Bronchial epithelial cell (primary cell): ENCODE data around the gene KIAA0930. TPM values are rescaled to one million over a fixed set of nuclear protein-coding genes. Genes with fewer than 3 reads are reported as not detected.
"Not testable (repeated sequence)": the region's sequence is repeated elsewhere in the genome, so short reads cannot be mapped to it uniquely, and the experiment has no call there.

ENCODE experiments used
- DNase-seq: peaks from one replicate; pipeline ENCODE4 v3.0.0-alpha.2; 2010; ENCODE audit warnings: low read depth
- FAIRE-seq: peaks from 2 replicates; lab custom pipeline; 2011; peaks lifted over from hg19 to GRCh38; lab: Jason Lieb, UNC
- H3K27me3 ChIP-seq: 2 replicates; pipeline ENCODE4 v1.5.1; 2011; ENCODE audit warnings: low read length; ENCODE audit not compliant: control insufficient read depth, insufficient read depth
- H3K36me3 ChIP-seq: 2 replicates; pipeline ENCODE4 v1.5.1; 2011; ENCODE audit warnings: low read length; ENCODE audit not compliant: control insufficient read depth, insufficient read depth
- H3K4me3 ChIP-seq: 2 replicates; pipeline ENCODE4 v1.5.1; 2011; ENCODE audit warnings: mild to moderate bottlenecking, low read depth, low read length, control low read depth
- total RNA-seq: library from RNA; depleted of rRNA; stranded (reverse); fragments of >200 nt; gene quantifications from 2 replicates; pipeline ENCODE4 v1.2.1, GENCODE V29; 2014
- TF ChIP-seq, protein P1 (sequence below): IDR thresholded peaks from 2 replicates; pipeline ENCODE4 v1.5.1; 2011; ENCODE audit warnings: mild to moderate bottlenecking, moderate library complexity, low read length, control low read depth, inconsistent platforms; ENCODE audit not compliant: insufficient read depth, severe bottlenecking

Gene KIAA0930
- total RNA-seq, 1 donor from 2014 or later = 78.5 TPM

DNA sequence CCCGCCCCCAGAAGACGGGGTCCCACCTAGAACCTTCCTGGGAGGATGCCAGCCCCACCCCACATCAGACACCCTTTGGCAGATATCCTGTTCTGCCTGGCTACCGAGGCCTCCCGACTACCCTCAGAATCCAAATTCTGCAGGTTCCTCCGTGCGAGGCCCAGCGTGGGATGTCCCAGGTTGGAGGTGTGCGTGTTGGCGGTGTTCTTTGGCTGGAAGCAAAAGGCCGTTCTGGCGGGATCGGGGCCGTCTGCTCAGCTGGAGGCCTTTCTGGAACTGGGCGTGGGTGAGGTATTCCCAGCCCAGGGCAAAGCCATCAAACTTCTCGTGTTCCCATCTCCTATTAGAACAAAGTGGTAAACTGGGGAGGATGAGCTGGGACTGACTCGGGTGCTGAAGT, 44.4 kb downstream of the KIAA0930 start:
- no peaks in the 10 kb centered on the region for H3K27me3 ChIP-seq
- DNase-seq (no peak), FAIRE-seq (no peak)
- no peak overlapping the region for H3K4me3 ChIP-seq
- TF ChIP-seq, protein P1, sequence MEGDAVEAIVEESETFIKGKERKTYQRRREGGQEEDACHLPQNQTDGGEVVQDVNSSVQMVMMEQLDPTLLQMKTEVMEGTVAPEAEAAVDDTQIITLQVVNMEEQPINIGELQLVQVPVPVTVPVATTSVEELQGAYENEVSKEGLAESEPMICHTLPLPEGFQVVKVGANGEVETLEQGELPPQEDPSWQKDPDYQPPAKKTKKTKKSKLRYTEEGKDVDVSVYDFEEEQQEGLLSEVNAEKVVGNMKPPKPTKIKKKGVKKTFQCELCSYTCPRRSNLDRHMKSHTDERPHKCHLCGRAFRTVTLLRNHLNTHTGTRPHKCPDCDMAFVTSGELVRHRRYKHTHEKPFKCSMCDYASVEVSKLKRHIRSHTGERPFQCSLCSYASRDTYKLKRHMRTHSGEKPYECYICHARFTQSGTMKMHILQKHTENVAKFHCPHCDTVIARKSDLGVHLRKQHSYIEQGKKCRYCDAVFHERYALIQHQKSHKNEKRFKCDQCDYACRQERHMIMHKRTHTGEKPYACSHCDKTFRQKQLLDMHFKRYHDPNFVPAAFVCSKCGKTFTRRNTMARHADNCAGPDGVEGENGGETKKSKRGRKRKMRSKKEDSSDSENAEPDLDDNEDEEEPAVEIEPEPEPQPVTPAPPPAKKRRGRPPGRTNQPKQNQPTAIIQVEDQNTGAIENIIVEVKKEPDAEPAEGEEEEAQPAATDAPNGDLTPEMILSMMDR = no peak
- peaks cover 47% of the 10 kb centered on the region for H3K36me3 ChIP-seq

DNA sequence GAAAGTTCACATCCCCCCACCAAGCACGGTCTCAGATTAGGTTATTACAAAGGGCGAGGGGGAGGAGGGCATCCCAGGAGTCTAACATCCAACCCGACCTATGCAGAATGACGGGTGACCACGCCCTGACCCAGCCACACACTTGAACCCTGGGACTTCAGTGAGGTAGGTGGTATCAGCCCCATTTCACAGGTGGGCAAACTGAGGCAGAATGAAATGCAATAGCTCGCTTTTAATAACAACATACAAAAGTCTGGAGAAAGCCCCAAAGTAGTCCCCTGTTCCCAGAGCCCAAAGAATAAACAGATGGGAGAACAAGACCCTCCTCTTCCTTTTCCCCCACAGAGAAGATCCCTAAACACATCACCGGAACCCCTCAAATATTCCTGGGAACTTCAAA, 45.1 kb downstream of the KIAA0930 start:
- no peaks in the 10 kb centered on the region for H3K27me3 ChIP-seq
- FAIRE-seq = no peak
- DNase-seq = no peak
- peaks cover 45% of the 10 kb centered on the region for H3K36me3 ChIP-seq
- no peak overlapping the region for H3K4me3 ChIP-seq
- TF ChIP-seq, protein P1 = no peak

DNA sequence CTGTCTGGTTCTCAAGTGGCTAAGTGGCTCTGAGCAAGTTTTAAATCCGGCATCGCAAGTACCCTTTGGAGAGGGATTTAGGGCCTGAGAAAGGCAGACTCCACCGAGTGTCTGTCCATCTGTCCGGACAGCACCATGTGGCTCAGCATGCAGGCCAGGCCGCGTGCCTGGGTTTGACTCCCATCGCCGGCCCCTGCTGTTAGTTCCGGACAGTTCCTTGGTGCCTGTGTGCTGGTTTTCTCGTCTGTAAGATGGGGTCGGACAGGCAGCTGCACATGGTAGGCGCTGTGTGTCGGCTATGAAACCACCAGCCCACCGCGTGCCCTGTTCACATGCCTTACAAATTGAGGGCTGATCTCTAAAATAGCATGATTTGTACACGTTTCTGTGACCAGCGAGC, 46.0 kb downstream of the KIAA0930 start:
- H3K36me3 ChIP-seq = peaks cover 36% of the 10 kb centered on the region
- no peak for DNase-seq
- H3K27me3 ChIP-seq = no peaks in the 10 kb centered on the region
- TF ChIP-seq, protein P1 = no peak
- H3K4me3 ChIP-seq = no peak overlapping the region
- no peak for FAIRE-seq

DNA sequence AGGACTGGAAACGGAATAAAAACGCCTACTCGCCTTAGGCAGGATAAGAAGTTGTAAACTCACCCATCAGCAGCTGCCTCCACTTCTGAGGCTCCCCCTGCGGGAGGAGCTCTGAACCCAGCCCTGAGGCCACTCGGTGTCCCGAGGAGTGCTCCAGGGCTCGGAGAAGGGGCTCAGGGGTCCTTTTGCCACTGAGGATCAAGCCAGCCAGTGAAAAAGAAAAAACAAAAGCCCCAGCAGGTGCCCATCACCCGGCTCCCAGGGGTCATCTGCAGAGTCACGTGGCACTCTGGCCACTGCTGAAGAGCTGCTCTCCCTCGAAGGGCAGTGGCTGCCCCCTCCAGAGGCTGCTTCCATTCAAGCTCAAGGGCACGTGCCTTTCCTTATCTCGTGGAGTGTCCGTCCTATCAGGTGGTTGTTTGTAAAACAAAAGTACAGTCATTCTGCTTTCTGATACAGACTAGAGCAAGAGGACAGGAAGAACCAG, 48.0 kb downstream of the KIAA0930 start:
- DNase-seq (no peak), FAIRE-seq (peak; percentile 60)
- TF ChIP-seq, protein P1 = no peak
- no peaks in the 10 kb centered on the region for H3K27me3 ChIP-seq
- H3K4me3 ChIP-seq = no peak overlapping the region
- H3K36me3 ChIP-seq = peaks cover 25% of the 10 kb centered on the region

DNA sequence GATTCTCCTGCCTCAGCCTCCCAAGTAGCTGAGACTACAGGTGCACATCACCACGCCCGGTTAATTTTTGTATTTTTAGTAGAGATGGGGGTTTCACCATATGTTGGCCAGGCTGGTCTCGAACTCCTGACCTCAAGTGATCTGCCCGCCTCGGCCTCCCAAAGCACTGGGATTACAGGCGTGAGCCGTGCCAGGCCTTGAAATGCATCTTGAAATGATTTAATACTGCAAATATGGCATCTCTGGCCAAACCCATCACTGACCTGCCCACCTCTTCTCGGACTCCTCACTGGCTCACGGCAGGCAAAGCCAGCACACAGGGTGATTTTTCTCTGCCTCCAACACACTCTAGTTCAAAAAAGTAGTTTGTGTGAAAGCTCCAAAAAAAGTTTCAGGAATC, 48.9 kb downstream of the KIAA0930 start:
- H3K27me3 ChIP-seq, H3K4me3 ChIP-seq, DNase-seq, FAIRE-seq: not testable (repeated sequence)
- peaks cover 16% of the 10 kb centered on the region for H3K36me3 ChIP-seq

DNA sequence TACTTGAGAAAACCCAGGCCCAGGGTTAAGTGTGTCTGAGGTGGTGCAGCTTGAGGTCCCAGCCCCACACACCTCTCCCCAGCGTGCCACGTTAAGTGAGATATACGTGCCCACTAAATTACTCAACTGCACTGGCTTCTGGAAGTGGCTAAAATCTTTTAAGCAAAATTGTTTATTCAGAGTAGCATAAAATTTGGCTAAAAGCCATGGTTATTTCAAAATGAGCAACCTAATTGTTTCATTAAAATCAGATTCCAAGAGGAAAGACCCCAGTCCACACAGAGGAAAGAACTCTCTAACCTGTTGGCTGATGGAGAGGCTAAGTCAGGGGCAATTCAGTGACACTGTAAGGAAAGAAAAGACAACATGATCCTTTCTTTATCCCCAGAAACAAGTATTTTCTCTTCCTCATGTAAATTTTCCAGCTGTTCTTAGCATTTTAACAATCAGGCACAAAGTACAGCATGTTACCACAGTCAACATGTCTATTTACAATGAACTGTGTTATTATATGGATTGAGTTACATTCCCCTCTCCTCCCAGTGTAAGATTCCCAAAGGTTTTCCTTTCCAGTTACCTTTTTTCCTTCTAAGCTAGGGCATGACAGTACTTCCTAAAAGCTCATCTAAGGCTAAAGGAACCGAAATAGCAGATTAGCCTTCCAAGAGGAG, 50.4 kb downstream of the KIAA0930 start:
- TF ChIP-seq, protein P1 = no peak
- DNase-seq (no peak), FAIRE-seq (no peak)
- Histone ChIP-seq H3K4me3 (no peak overlapping the region), H3K36me3 (peaks cover 7% of the 10 kb centered on the region), H3K27me3 (no peaks in the 10 kb centered on the region)
